ENCODE data around the gene CCDC24. TPM values are rescaled to one million over a fixed set of nuclear protein-coding genes. Genes with fewer than 3 reads are reported as not detected.

CCDC24 gene
- total and polyA plus RNA-seq, 3 donors from 2014 or later, result 28.8 to 64.9 (median 31.3) TPM

DNA sequence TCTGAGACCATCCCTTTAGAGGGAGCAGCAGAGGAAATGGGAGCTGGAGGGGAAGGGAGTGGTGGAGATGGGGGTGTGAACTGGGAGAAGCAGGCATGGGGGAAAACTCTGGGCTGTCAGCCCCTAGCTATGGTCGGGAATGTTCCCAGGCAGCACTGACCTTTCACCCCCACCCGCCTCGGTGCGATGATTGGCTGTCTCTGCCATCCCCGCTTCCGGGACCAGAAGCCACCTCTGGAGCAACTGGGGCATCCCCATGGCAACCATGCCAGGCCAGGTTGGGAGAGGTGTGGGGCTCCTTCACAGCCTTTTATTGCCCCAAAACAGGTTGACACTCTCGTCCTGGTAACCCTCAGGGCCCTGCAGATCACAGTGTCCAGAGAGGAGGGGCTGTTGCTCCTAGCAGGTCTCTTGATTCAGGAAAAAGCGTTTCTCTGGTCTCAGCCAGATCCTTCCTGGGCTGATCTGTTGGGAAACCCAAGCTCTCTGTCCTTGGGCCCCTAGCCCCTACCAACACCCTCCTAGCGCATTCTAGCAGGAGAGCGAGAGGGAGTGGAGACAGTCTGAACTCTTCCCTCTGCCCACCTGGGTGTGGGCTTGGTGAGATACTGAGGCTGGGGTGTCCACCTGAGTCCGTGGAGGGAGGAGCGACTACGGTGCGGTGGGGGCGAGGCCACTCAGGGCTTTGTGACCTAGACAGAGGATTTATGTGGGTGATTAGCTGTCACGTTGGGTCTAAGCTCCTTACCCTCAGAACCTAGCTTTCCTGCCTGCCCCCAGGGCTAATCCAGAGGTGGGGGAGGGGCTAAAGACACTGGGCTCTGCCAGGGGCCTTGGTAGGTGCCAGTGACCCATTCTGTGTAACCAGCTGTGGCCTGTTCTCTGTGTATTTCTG, 52.0 kb downstream of the CCDC24 start:
- TF ChIP-seq, protein P1, sequence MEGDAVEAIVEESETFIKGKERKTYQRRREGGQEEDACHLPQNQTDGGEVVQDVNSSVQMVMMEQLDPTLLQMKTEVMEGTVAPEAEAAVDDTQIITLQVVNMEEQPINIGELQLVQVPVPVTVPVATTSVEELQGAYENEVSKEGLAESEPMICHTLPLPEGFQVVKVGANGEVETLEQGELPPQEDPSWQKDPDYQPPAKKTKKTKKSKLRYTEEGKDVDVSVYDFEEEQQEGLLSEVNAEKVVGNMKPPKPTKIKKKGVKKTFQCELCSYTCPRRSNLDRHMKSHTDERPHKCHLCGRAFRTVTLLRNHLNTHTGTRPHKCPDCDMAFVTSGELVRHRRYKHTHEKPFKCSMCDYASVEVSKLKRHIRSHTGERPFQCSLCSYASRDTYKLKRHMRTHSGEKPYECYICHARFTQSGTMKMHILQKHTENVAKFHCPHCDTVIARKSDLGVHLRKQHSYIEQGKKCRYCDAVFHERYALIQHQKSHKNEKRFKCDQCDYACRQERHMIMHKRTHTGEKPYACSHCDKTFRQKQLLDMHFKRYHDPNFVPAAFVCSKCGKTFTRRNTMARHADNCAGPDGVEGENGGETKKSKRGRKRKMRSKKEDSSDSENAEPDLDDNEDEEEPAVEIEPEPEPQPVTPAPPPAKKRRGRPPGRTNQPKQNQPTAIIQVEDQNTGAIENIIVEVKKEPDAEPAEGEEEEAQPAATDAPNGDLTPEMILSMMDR (IDR thresholded peaks at IDR 0.05), result no peak
- TF ChIP-seq POLR2A (IDR thresholded peaks at IDR 0.05), result no peak
- intact Hi-C loops (cut with DNase I; ENCODE audit: low total_unique reads), result no loop called here
- 80 to 83% methylated on average over 10 to 16 of the region's 16 CpGs for WGBS, 2 donors

DNA sequence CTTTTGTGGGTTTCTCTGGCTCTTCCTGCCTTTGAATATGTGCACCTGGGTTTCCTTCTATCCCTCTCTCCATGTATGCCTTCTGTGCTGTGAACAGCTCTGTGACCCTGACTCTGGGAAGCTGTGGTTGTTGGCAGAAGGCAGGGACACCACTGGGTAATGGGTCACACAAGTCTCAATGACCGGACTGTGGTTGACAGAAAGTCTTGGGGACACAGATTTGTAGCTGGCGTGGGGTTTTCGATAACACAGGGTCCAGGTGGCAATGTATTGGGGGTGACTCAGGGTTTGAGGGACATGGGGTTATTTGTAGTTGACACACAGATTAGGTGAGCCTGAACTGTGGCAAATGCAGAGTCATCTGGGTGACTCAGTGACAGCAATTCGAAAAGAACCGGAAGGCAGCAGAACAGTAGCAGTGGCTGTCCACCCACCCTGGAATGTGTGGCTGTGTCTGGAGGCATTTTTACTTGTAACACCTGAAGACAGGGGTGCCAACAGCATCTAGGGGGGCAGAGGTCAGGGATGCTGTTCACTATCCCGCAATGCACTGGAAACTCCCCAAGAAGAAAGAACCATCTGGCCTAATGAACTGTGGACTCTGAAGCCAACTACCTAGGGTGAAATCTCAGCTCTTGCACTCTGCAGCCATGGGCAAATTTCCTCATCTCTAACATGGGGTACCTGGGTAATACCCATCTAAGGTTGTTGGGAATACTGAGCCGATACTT, 52.8 kb downstream of the CCDC24 start:
- Histone ChIP-seq H3K4me1 (peaks cover 9% of the 10 kb centered on the region), H3K9me3 (no peaks in the 10 kb centered on the region), H3K27me3 (no peaks in the 10 kb centered on the region), H3K27ac (no peak overlapping the region), H3K4me3 (no peak overlapping the region), H3K36me3 (ENCODE audit: low read depth, missing control alignments) (no peaks in the 10 kb centered on the region)
- no peak for DNase-seq
- 90 to 96% methylated on average over 6 to 7 of the region's 7 CpGs for WGBS, 2 donors
- no peak for TF ChIP-seq POLR2A (IDR thresholded peaks at IDR 0.05)
- TF ChIP-seq, protein P1 (IDR thresholded peaks at IDR 0.05), result no peak
- intact Hi-C loops (cut with DNase I; ENCODE audit: low total_unique reads), result no loop called here

More for the DNA sequence above, 52.0 kb downstream of the CCDC24 start:
- Histone ChIP-seq H3K9me3 (no peaks in the 10 kb centered on the region), H3K4me3 (no peak overlapping the region), H3K36me3 (ENCODE audit: low read depth, missing control alignments) (no peaks in the 10 kb centered on the region), H3K27ac (no peak overlapping the region), H3K4me1 (peaks cover 9% of the 10 kb centered on the region), H3K27me3 (no peaks in the 10 kb centered on the region)
- no peak for DNase-seq

DNA sequence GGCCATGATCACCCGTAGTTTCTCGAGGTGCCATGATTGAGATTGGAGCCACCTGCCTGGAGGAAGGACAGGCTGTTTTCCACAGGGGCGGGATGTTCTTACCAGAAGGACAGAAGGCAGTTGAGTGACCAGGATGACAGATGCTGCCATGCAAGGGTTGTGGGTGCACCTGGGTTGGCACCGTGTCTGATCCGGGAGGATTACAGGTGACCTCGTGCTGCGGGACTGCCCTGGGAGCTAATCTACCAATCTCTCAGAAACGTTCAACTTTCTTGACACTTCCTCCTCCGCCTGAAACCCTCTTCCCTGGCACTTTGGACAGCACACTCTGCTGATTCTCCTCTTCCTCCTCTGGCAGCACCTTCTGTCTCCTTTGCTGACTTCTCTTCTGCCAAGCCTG, 53.7 kb downstream of the CCDC24 start:
- TF ChIP-seq, protein P1 (IDR thresholded peaks at IDR 0.05), result no peak
- no peak for TF ChIP-seq POLR2A (IDR thresholded peaks at IDR 0.05)
- no peak overlapping the region for H3K4me3 ChIP-seq
- DNase-seq, result no peak
- WGBS, 2 donors, result 75 to 80% methylated on average over 6 to 8 of the region's 9 CpGs
- intact Hi-C loops (cut with DNase I; ENCODE audit: low total_unique reads), result no loop called here
- H3K4me1 ChIP-seq, result peaks cover 9% of the 10 kb centered on the region
- no peaks in the 10 kb centered on the region for H3K27me3 ChIP-seq
- no peak overlapping the region for H3K27ac ChIP-seq
- H3K36me3 ChIP-seq (ENCODE audit: low read depth, missing control alignments), result no peaks in the 10 kb centered on the region
- no peaks in the 10 kb centered on the region for H3K9me3 ChIP-seq

Other genes with a start within 250 kb of the CCDC24 start
- 1 to 10 TPM; 1.6 to 5.4 TPM for gene ARTN, start 57.8 kb upstream of the CCDC24 start, total RNA-seq
- 1.9 TPM for gene ARTN, start 57.8 kb upstream of the CCDC24 start, polyA plus RNA-seq (ENCODE audit: insufficient read depth, low read depth, low replicate concordance)
- 10 to 100 TPM; 67.3 to 77.0 TPM for gene IPO13, start 44.6 kb upstream of the CCDC24 start, total RNA-seq
- gene IPO13, start 44.6 kb upstream of the CCDC24 start, polyA plus RNA-seq (ENCODE audit: insufficient read depth, low read depth, low replicate concordance), result 138 TPM
- 10 to 100 TPM; 39.4 to 44.7 TPM for gene DPH2, start 21.6 kb upstream of the CCDC24 start, total RNA-seq
- gene DPH2, start 21.6 kb upstream of the CCDC24 start, polyA plus RNA-seq (ENCODE audit: insufficient read depth, low read depth, low replicate concordance), result 27.6 TPM
- gene ATP6V0B, start 16.6 kb upstream of the CCDC24 start, total RNA-seq, result 100 to 1,000 TPM; 173 to 222 TPM
- gene ATP6V0B, start 16.6 kb upstream of the CCDC24 start, polyA plus RNA-seq (ENCODE audit: insufficient read depth, low read depth, low replicate concordance), result 102 TPM
- 10 to 100 TPM; 40.9 to 65.9 TPM for gene B4GALT2, start 12.4 kb upstream of the CCDC24 start, total RNA-seq
- 47.7 TPM for gene B4GALT2, start 12.4 kb upstream of the CCDC24 start, polyA plus RNA-seq (ENCODE audit: insufficient read depth, low read depth, low replicate concordance)
- 1 to 10 TPM; 1.2 to 1.7 TPM for gene SLC6A9, start 39.9 kb downstream of the CCDC24 start, total RNA-seq
- 2.3 TPM for gene SLC6A9, start 39.9 kb downstream of the CCDC24 start, polyA plus RNA-seq (ENCODE audit: insufficient read depth, low read depth, low replicate concordance)
- gene KLF17, start 127.2 kb downstream of the CCDC24 start, total RNA-seq, result 1 to 10 TPM; 5.2 to 7.6 TPM
- 21.8 TPM for gene KLF17, start 127.2 kb downstream of the CCDC24 start, polyA plus RNA-seq (ENCODE audit: insufficient read depth, low read depth, low replicate concordance)
- gene KLF18, start 150.0 kb downstream of the CCDC24 start, total RNA-seq, result under 1 TPM; 0.39 to 0.81 TPM
- 0.25 TPM for gene KLF18, start 150.0 kb downstream of the CCDC24 start, polyA plus RNA-seq (ENCODE audit: insufficient read depth, low read depth, low replicate concordance)
- gene DMAP1, start 221.9 kb downstream of the CCDC24 start, total RNA-seq, result 10 to 100 TPM; 84.2 to 86.6 TPM
- 54.2 TPM for gene DMAP1, start 221.9 kb downstream of the CCDC24 start, polyA plus RNA-seq (ENCODE audit: insufficient read depth, low read depth, low replicate concordance)